Activated T-cell treated with anti-CD3 and anti-CD28 coated beads, Interleukin-2, amount 50 U/mL, for 24 hours (primary cell): ENCODE data around the gene PLPPR3.

Source experiments
- DNase-seq: peaks from one replicate; pipeline ENCODE4 v3.0.0-alpha.2; 2020
- H3K27ac Mint-ChIP-seq: 2 replicates; pipeline ENCODE4 v1.8.0; 2020; ENCODE audit warnings: mild to moderate bottlenecking, mixed read lengths
- H3K27me3 Mint-ChIP-seq: 2 replicates; pipeline ENCODE4 v1.8.0; 2020; ENCODE audit warnings: mixed read lengths
- H3K36me3 Mint-ChIP-seq: 2 replicates; pipeline ENCODE4 v1.8.0; 2020; ENCODE audit warnings: low read depth, mixed read lengths
- H3K4me1 Mint-ChIP-seq: 2 replicates; pipeline ENCODE4 v1.8.0; 2020; ENCODE audit warnings: low read depth, mixed read lengths
- H3K4me3 Mint-ChIP-seq: 2 replicates; pipeline ENCODE4 v1.8.0; 2020; ENCODE audit warnings: mild to moderate bottlenecking, moderate library complexity, mixed read lengths
- H3K9me3 Mint-ChIP-seq: 2 replicates; pipeline ENCODE4 v1.8.0; 2020; ENCODE audit warnings: mixed read lengths

PLPPR3 gene

DNA sequence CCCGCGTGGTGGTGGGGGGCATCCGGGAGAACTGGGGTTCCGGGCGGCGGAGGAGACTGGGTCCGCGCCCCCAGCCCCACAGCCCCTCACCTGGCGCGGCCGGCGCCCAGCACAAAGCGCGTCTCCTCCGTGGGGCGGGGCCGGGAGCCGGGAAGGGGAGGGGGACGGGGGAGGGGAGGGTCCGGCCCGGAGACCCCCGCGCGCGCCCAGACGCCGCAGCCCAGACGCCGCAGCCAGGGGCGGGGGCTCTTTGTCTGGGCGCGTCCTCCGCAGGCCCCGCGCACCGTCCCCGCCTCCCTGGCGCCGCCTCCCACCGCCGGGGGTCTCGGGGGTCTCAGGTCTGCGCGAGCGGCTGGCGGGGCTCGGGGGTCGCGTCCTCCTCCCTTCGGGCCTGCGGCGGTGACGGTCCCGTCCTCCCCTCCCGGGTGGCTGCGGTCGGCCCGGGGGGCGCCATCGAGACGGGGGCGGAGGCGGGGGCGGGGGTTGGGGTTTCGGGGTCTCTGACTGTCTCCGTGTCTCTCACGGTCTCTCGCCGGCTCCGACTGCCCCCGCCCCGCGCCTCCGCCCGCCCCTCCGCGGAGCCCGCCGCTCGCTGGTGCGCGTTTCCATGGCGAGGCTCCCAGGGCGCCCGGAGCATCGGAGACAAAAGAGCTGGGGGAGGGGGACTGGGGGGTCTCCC, at the start of gene PLPPR3:
TSS of gene PLPPR3 (minus strand) at position 131 of the 679 bp plus-strand sequence. CDS start 396 bp downstream, outside the sequence.
- Mint-ChIP-seq H3K4me1 (no peaks in the 10 kb centered on the region), H3K4me3 (peak within 1 kb of the TSS; percentile 8)

GRCh38 chr19:870963-871401, 49.2 kb upstream of the PLPPR3 start:
- no peak overlapping the region for H3K4me3 Mint-ChIP-seq
- peaks cover 39% of the 10 kb centered on the region for H3K36me3 Mint-ChIP-seq
- H3K4me1 Mint-ChIP-seq, result peaks cover 10% of the 10 kb centered on the region
- no peak for DNase-seq
- H3K9me3 Mint-ChIP-seq, result no peaks in the 10 kb centered on the region
- no peak overlapping the region for H3K27ac Mint-ChIP-seq
- no peaks in the 10 kb centered on the region for H3K27me3 Mint-ChIP-seq

More for the DNA sequence above, at the start of gene PLPPR3:
- Mint-ChIP-seq H3K9me3 (no peaks in the 10 kb centered on the region), H3K27me3 (peaks cover 21% of the 10 kb centered on the region), H3K36me3 (no peaks in the 10 kb centered on the region), H3K27ac (peak within 1 kb of the TSS; percentile 44)
- no peak for DNase-seq

DNA sequence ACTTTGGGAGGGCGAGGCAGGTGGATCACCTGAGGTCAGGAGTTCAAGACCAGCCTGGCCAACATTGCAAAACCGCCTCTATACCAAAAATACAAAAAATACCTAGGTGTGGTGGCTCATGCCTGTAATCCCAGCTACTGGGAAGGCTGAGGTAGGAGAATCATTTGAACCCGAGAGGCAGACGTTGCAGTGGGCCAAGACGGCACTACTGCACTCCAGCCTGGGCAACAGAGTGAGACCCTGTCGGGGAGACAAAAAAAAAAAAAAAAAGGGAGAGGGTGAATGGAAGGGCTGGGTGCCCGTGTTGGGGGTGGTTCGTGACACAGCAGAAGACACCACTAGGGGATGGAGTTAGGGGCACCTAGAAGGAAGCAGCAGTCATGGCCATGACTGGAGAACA, 48.6 kb upstream of the PLPPR3 start:
- no peaks in the 10 kb centered on the region for H3K9me3 Mint-ChIP-seq
- H3K4me1 Mint-ChIP-seq, result peaks cover 10% of the 10 kb centered on the region
- peaks cover 35% of the 10 kb centered on the region for H3K36me3 Mint-ChIP-seq
- no peaks in the 10 kb centered on the region for H3K27me3 Mint-ChIP-seq
- peak overlapping the region; percentile 50 for H3K27ac Mint-ChIP-seq
- no peak for DNase-seq
- H3K4me3 Mint-ChIP-seq, result no peak overlapping the region

GRCh38 chr19:869245-870177, 47.8 kb upstream of the PLPPR3 start:
- H3K9me3 Mint-ChIP-seq, result no peaks in the 10 kb centered on the region
- no peak for DNase-seq
- peaks cover 11% of the 10 kb centered on the region for H3K4me1 Mint-ChIP-seq
- no peaks in the 10 kb centered on the region for H3K27me3 Mint-ChIP-seq
- H3K36me3 Mint-ChIP-seq, result peaks cover 30% of the 10 kb centered on the region
- H3K27ac Mint-ChIP-seq, result no peak overlapping the region
- no peak overlapping the region for H3K4me3 Mint-ChIP-seq

GRCh38 chr19:868458-869244, 46.9 kb upstream of the PLPPR3 start:
- Mint-ChIP-seq H3K27me3 (no peaks in the 10 kb centered on the region), H3K27ac (no peak overlapping the region)
- DNase-seq, result no peak

DNA sequence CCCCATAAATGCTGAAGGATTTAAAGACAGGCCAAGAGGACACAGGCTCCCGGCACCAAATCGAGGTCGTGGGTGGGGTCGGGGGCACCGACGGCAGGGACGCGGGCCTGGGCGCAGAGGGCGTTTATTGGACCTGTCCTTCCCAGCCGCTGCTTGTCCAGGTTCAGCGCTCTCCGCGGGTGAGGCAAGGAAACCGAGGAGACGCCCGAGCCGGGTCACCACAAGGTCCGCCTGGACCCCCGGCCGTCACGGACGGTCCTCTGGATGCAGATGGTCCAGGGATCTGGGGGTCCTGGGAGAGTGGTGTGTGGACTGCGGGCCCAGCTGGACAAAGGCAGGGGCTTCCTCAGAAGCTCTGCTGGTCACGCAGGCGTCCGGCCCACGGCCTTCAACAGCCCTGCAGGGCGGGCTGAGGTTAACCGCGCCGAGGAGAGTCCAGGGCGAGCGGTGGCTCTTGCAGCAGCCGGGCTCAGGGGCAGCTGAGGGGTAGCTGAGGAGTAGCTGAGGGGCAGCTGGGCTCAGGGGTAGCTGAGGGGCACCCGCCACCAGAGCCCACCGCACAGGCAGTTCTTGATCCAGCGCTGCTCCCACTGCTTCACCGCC, 46.2 kb upstream of the PLPPR3 start:
- no peak for DNase-seq
- H3K27ac Mint-ChIP-seq, result no peak overlapping the region
- H3K4me3 Mint-ChIP-seq, result no peak overlapping the region
- peaks cover 20% of the 10 kb centered on the region for H3K4me1 Mint-ChIP-seq
- no peaks in the 10 kb centered on the region for H3K9me3 Mint-ChIP-seq
- no peaks in the 10 kb centered on the region for H3K27me3 Mint-ChIP-seq
- H3K36me3 Mint-ChIP-seq, result peaks cover 28% of the 10 kb centered on the region

More at GRCh38 chr19:868458-869244, 46.9 kb upstream of the PLPPR3 start:
- peaks cover 13% of the 10 kb centered on the region for H3K4me1 Mint-ChIP-seq
- no peak overlapping the region for H3K4me3 Mint-ChIP-seq
- H3K36me3 Mint-ChIP-seq, result peaks cover 28% of the 10 kb centered on the region
- H3K9me3 Mint-ChIP-seq, result no peaks in the 10 kb centered on the region

GRCh38 chr19:867301-867793, 45.6 kb upstream of the PLPPR3 start:
- Mint-ChIP-seq H3K4me3 (no peak overlapping the region), H3K27me3 (no peaks in the 10 kb centered on the region), H3K36me3 (peaks cover 28% of the 10 kb centered on the region), H3K9me3 (no peaks in the 10 kb centered on the region), H3K27ac (no peak overlapping the region), H3K4me1 (peaks cover 21% of the 10 kb centered on the region)
- DNase-seq, result no peak

DNA sequence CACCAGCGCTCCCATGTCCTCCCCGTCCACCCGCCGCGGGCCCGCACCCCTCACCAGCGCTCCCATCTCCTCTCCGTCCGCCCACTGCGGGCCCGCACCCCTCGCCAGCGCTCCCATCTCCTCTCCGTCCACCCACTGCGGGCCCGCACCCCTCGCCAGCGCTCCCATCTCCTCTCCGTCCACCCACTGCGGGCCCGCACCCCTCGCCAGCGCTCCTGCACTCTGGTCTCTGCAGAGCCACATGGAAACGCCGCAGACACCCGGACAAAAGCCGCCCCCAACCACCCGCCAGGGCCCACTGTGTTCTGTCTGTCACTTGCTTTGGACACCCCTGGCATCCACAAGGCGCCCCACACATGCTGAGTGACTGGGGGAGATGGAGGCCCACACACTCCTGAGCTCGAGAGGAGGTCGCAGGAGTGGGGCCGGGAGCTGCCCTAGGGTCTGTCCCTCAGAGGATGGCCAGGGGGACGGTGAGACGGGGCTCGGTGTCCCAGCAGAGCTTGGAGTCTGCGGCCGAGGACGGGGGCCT, 45.1 kb upstream of the PLPPR3 start:
- no peaks in the 10 kb centered on the region for H3K9me3 Mint-ChIP-seq
- DNase-seq, result no peak
- no peak overlapping the region for H3K4me3 Mint-ChIP-seq
- H3K27me3 Mint-ChIP-seq, result no peaks in the 10 kb centered on the region
- peaks cover 17% of the 10 kb centered on the region for H3K4me1 Mint-ChIP-seq
- H3K36me3 Mint-ChIP-seq, result peaks cover 28% of the 10 kb centered on the region
- no peak overlapping the region for H3K27ac Mint-ChIP-seq

DNA sequence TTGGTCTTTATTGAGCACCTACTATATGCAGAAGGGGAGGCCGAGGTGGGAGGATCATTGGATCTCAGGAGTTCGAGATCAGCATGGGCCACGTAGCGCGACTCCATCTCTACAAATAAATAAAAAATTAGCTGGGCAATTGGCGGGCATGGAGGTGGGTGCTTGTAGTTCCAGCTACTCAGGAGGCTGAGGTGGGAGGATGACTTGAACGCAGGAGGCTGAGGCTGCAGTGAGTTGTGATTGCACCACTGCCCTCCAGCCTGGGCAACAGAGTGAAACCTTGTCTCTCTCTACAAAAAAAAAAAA, 41.5 kb upstream of the PLPPR3 start:
- Mint-ChIP-seq H3K27ac (no peak overlapping the region), H3K4me1 (peaks cover 15% of the 10 kb centered on the region)

DNA sequence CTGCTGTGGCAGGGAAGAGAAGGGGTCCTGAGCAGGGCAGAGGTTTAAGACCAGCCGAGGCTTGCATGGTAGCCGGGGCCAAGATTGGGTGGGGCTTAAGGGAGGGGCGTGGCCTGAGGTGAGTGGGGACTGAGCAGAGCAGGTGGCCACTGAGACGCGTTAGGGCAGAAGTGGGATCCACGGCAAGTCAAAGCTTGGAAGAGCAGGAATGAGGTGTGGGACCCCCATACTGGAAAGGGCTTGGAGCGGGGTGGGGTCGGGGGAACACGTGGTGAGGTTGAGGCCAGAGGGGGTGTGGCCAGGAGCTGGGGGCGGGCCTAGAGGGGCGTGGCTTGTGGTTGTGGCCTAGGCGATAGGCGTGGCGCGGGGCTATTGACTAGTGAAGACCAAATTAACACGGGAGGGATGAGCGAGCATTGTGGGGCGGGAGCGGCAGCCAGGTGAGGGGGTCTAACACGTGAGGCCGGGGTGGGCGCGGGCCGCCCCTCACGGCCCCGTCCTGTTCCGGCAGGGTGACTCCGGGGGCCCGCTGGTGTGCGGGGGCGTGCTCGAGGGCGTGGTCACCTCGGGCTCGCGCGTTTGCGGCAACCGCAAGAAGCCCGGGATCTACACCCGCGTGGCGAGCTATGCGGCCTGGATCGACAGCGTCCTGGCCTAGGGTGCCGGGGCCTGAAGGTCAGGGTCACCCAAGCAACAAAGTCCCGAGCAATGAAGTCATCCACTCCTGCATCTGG, 41.0 kb upstream of the PLPPR3 start:
- H3K27ac Mint-ChIP-seq, result no peak overlapping the region
- DNase-seq, result peak; percentile 87
- peaks cover 8% of the 10 kb centered on the region for H3K36me3 Mint-ChIP-seq
- H3K27me3 Mint-ChIP-seq, result peaks cover 12% of the 10 kb centered on the region
- peak overlapping the region; percentile 49 for H3K4me3 Mint-ChIP-seq
- peaks cover 15% of the 10 kb centered on the region for H3K4me1 Mint-ChIP-seq
- no peaks in the 10 kb centered on the region for H3K9me3 Mint-ChIP-seq

More for the DNA sequence above, 41.5 kb upstream of the PLPPR3 start:
- DNase-seq, result no peak
- no peaks in the 10 kb centered on the region for H3K9me3 Mint-ChIP-seq
- peaks cover 10% of the 10 kb centered on the region for H3K27me3 Mint-ChIP-seq
- H3K4me3 Mint-ChIP-seq, result peak overlapping the region; percentile 49
- peaks cover 12% of the 10 kb centered on the region for H3K36me3 Mint-ChIP-seq

- peak; percentile 80 for DNase-seq
- H3K36me3 Mint-ChIP-seq, result peaks cover 2% of the 10 kb centered on the region
- peaks cover 12% of the 10 kb centered on the region for H3K27me3 Mint-ChIP-seq
- peaks cover 15% of the 10 kb centered on the region for H3K4me1 Mint-ChIP-seq
- no peak overlapping the region for H3K4me3 Mint-ChIP-seq
- H3K27ac Mint-ChIP-seq, result no peak overlapping the region
- H3K9me3 Mint-ChIP-seq, result no peaks in the 10 kb centered on the region
Observed at GRCh38 chr19:861756-862580, 40.2 kb upstream of the PLPPR3 start.

- H3K4me1 Mint-ChIP-seq, result peaks cover 15% of the 10 kb centered on the region
- DNase-seq, result no peak
- no peaks in the 10 kb centered on the region for H3K9me3 Mint-ChIP-seq
- peaks cover 2% of the 10 kb centered on the region for H3K36me3 Mint-ChIP-seq
- H3K27ac Mint-ChIP-seq, result no peak overlapping the region
- H3K4me3 Mint-ChIP-seq, result no peak overlapping the region
- H3K27me3 Mint-ChIP-seq, result peaks cover 12% of the 10 kb centered on the region
Observed at GRCh38 chr19:861141-861755, 39.5 kb upstream of the PLPPR3 start.
